Fibroblast of lung (primary cell): Measurements from ENCODE around the gene TCF21. TPM values are rescaled to one million over a fixed set of nuclear protein-coding genes. Genes with fewer than 3 reads are reported as not detected.

Source experiments
- DNase-seq, 2 donors: peaks; one replicate each; pipeline versions ENCODE4 v3.0.0 to v3.0.0-alpha.2; 2010; ENCODE audit warnings: low read depth in 2 of 2
- H2AFZ ChIP-seq: 2 replicates; pipeline ENCODE4 v1.5.1; 2012; ENCODE audit warnings: low read length, control low read depth, inconsistent platforms
- H3K27ac ChIP-seq: 2 replicates; pipeline ENCODE4 v1.5.1; 2011; ENCODE audit warnings: low read length, control low read depth; ENCODE audit not compliant: insufficient read depth
- H3K27me3 ChIP-seq: 2 replicates; pipeline ENCODE4 v1.5.1; 2011; ENCODE audit warnings: mild to moderate bottlenecking, low read length; ENCODE audit not compliant: control insufficient read depth, insufficient read depth
- H3K36me3 ChIP-seq: 2 replicates; pipeline ENCODE4 v1.5.1; 2011; ENCODE audit warnings: low read length; ENCODE audit not compliant: control insufficient read depth, insufficient read depth
- H3K4me1 ChIP-seq: 2 replicates; pipeline ENCODE4 v1.5.1; 2011; ENCODE audit warnings: low read length; ENCODE audit not compliant: control insufficient read depth, insufficient read depth; ENCODE audit errors: extremely low read depth
- H3K4me2 ChIP-seq: 2 replicates; pipeline ENCODE4 v1.5.1; 2011; ENCODE audit warnings: low read length, control low read depth; ENCODE audit not compliant: insufficient read depth; ENCODE audit errors: extremely low read depth
- H3K4me3 ChIP-seq, 4 experiments: fragments of 200-600 bp in 1 of 4; sonication (generic) in 1 of 4; replicated peaks in 1 of 4; 2 replicates each; pipeline ENCODE4 v1.5.1; 2011 to 2016; ENCODE audit warnings: low read length in 4 of 4, low read depth in 3 of 4, mild to moderate bottlenecking in 3 of 4, control low read depth in 2 of 4, inconsistent platforms in 1 of 4, mixed read lengths in 1 of 4; ENCODE audit not compliant: insufficient read depth in 1 of 4; ENCODE audit errors: control extremely low read depth in 1 of 4
- H3K79me2 ChIP-seq: 2 replicates; pipeline ENCODE4 v1.5.1; 2012; ENCODE audit warnings: mild to moderate bottlenecking, low read length, inconsistent platforms; ENCODE audit not compliant: control insufficient read depth, insufficient read depth
- H3K9ac ChIP-seq: 2 replicates; pipeline ENCODE4 v1.5.1; 2011; ENCODE audit warnings: mild to moderate bottlenecking, low read length, control low read depth; ENCODE audit not compliant: insufficient read depth
- H3K9me3 ChIP-seq: 2 replicates; pipeline ENCODE4 v1.5.1; 2012; ENCODE audit warnings: low read depth, low read length; ENCODE audit not compliant: control insufficient read depth, insufficient read depth
- H4K20me1 ChIP-seq: 2 replicates; pipeline ENCODE4 v1.5.1; 2011; ENCODE audit warnings: low read length; ENCODE audit not compliant: control insufficient read depth, insufficient read depth; ENCODE audit errors: extremely low read depth
- EZH2 ChIP-seq: IDR thresholded peaks from 2 replicates; pipeline ENCODE4 v1.5.1; 2012; ENCODE audit warnings: low read length, control low read depth, mild to moderate bottlenecking; ENCODE audit errors: missing control alignments
- polyA plus RNA-seq, 2 donors: library from polyadenylated mRNA; depleted of rRNA in 1 of 2; stranded (reverse) in 1 of 2; unstranded in 1 of 2; fragments of >200 nt; gene quantifications; 2 replicates each; pipeline ENCODE4 v1.2.1, GENCODE V29; 2011 to 2012; ENCODE audit warnings: missing spikeins in 1 of 2
- total RNA-seq: library from RNA; depleted of rRNA; stranded (reverse); fragments of >200 nt; gene quantifications from 2 replicates; pipeline ENCODE4 v1.2.1, GENCODE V29; 2014
- TF ChIP-seq, protein P1 (sequence below), 2 donors: IDR thresholded peaks in 1 of 2; conservative IDR thresholded peaks in 1 of 2; 1 replicate in 1 of 2; 2 replicates in 1 of 2; pipeline ENCODE4 v1.5.1; 2011 to 2012; ENCODE audit warnings: low read length in 2 of 2, control low read depth in 1 of 2, inconsistent platforms in 1 of 2, low read depth in 1 of 2, mild to moderate bottlenecking in 1 of 2

TCF21 gene
- total and polyA plus RNA-seq, 2 donors (not counting 1 experiment from before 2014, with no cell fraction given): 11.1 to 20.5 TPM

DNA sequence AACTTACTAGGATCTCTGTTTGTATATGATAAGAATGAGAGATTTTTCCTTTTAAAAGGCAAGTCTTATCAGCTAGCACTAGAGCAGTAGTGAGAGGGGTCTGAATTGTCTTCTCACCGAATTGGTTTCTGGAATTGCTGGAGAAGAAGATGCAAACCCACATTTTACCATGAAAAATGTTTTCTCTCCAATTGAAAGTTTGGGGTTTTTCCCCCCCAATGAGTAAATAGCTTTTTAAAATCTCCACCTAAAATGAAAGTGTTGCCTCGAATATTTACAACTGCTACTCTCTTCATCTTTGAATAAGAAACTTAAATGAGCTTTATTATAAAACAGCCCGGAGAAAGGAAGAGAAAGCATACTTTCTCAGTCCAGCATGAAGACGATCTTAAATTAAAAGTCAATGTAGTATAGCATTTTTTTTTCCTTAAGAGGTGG lies 1.8 kb downstream of the TCF21 start:
- peaks cover 2% of the 10 kb centered on the region for H3K36me3 ChIP-seq
- peaks cover 21% of the 10 kb centered on the region for H3K4me1 ChIP-seq
- no peaks in the 10 kb centered on the region for H4K20me1 ChIP-seq
- peak overlapping the region; percentile 54 to 95 (median 72) for H3K4me3 ChIP-seq
- TF ChIP-seq EZH2: no peak
- TF ChIP-seq, protein P1, sequence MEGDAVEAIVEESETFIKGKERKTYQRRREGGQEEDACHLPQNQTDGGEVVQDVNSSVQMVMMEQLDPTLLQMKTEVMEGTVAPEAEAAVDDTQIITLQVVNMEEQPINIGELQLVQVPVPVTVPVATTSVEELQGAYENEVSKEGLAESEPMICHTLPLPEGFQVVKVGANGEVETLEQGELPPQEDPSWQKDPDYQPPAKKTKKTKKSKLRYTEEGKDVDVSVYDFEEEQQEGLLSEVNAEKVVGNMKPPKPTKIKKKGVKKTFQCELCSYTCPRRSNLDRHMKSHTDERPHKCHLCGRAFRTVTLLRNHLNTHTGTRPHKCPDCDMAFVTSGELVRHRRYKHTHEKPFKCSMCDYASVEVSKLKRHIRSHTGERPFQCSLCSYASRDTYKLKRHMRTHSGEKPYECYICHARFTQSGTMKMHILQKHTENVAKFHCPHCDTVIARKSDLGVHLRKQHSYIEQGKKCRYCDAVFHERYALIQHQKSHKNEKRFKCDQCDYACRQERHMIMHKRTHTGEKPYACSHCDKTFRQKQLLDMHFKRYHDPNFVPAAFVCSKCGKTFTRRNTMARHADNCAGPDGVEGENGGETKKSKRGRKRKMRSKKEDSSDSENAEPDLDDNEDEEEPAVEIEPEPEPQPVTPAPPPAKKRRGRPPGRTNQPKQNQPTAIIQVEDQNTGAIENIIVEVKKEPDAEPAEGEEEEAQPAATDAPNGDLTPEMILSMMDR (conservative IDR thresholded peaks at IDR 0.05 in 1 of 2, IDR thresholded peaks at IDR 0.05 in 1 of 2; ENCODE audit: low read depth in 1 of 2, low read length in 2 of 2): no peak
- H2AFZ ChIP-seq: no peak overlapping the region
- peaks cover 30% of the 10 kb centered on the region for H3K79me2 ChIP-seq
- H3K27ac ChIP-seq: peak overlapping the region; percentile 79
- peak overlapping the region; percentile 67 for H3K4me2 ChIP-seq
- no peaks in the 10 kb centered on the region for H3K27me3 ChIP-seq
- no peak for DNase-seq
- peak overlapping the region; percentile 88 for H3K9ac ChIP-seq
- H3K9me3 ChIP-seq: no peaks in the 10 kb centered on the region

DNA sequence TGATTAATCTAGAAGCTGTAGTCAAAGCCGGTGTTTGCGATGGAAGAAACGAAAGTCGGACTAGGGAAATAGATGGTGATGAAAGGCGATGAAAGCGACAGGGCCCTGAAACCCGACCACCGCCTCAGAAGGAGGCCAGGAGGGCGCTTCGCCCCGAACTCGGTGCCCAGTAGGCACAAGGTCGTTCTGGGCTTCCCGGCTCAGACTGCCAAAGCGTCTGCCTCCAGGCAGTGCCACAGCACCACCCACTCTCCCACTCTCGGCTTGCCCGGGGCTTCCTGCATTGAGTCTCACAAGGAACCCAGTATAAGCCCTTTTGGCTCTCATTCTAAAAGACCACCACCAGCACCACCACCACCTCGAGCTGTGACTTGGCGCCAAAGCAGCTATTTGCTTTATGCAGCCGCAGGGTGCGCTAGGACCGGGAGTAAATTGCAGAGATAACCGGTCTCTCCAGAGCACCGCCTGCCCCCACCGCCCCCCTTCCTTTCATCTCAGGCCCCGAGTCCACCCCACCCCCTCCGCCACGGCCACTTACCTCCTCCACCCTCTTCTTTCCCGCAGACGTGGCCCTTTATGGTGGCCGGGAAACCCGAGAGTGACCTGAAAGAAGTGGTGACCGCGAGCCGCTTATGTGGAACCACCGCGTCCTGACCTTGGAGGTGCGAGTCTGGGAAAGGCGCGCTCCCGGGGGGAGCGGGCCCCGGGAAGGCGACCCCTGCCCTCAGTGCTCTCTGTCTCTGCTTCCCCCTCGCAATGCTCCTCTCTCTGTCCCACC lies 2.4 kb downstream of the TCF21 start:
- Histone ChIP-seq H3K27me3 (no peaks in the 10 kb centered on the region), H2AFZ (peak overlapping the region; percentile 50), H3K27ac (peak overlapping the region; percentile 79), H3K4me1 (peaks cover 20% of the 10 kb centered on the region), H3K79me2 (peaks cover 30% of the 10 kb centered on the region), H3K36me3 (peaks cover 2% of the 10 kb centered on the region), H3K4me3 (peak overlapping the region; percentile 54 to 95 (median 72)), H3K4me2 (peak overlapping the region; percentile 80), H3K9ac (peak overlapping the region; percentile 88), H3K9me3 (no peaks in the 10 kb centered on the region), H4K20me1 (no peaks in the 10 kb centered on the region)
- peak in 1 of 2 donors; percentile 81 for DNase-seq
- TF ChIP-seq, protein P1 (conservative IDR thresholded peaks at IDR 0.05 in 1 of 2, IDR thresholded peaks at IDR 0.05 in 1 of 2; ENCODE audit: low read depth in 1 of 2, low read length in 2 of 2): no peak
- TF ChIP-seq EZH2: peak; percentile 41

DNA sequence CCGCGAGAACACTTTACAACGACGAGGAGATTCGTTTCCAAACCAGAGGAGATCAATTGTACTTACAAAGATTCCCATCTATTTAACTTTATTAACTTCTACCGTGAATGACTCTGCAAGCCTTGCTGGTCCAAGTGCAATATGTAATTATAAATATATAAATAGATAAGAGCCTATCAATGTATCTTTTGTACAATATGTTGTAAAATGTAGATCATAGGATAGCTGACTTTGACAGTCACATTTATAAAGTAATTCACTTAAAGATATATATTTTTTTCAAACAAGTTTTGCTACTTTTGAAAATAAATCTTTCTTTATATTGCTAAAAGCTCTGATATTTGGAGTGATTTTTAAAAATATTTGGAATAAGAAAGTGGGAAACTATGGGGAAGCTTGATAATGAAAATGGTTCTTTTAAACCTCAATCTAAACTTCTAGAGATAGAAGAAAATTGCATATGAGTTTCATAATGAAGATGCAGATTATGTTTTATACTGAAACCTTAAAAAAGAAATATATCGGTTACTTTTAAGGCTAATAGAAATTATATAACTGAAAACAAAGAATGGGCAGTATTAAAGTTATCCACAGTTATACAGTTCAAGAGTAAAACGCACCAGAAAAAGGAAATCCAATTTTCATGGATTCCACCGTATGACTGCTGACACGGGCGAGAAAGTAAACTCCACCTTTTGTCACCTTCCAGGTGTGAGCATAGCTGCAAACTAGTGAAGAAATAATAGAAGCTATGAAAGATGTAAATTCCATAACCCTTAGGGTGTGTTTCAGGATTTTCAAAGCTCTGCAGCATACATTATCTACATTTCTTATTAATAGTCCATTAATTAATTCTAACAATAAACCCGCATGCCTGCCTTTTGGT lies 3.3 kb downstream of the TCF21 start:
- Histone ChIP-seq H3K27ac (peak overlapping the region; percentile 76), H2AFZ (no peak overlapping the region), H3K79me2 (peaks cover 30% of the 10 kb centered on the region), H3K9me3 (no peaks in the 10 kb centered on the region), H3K4me3 (peak overlapping the region; percentile 53 to 95 (median 70)), H3K27me3 (no peaks in the 10 kb centered on the region), H4K20me1 (no peaks in the 10 kb centered on the region), H3K36me3 (peaks cover 2% of the 10 kb centered on the region), H3K4me2 (peak overlapping the region; percentile 80), H3K9ac (peak overlapping the region; percentile 57), H3K4me1 (peaks cover 20% of the 10 kb centered on the region)
- TF ChIP-seq, protein P1 (conservative IDR thresholded peaks at IDR 0.05 in 1 of 2, IDR thresholded peaks at IDR 0.05 in 1 of 2; ENCODE audit: low read depth in 1 of 2, low read length in 2 of 2): no peak
- TF ChIP-seq EZH2: no peak
- DNase-seq: peak in 1 of 2 donors; percentile 22
